Neural cell (in vitro differentiated cells): ENCODE measurements around the gene TBC1D24. TPM values are rescaled to one million over a fixed set of nuclear protein-coding genes. Genes with fewer than 3 reads are reported as not detected.

Source experiments
- H2AFZ ChIP-seq: fragments of 200-600, 300-800 bp; sonication (generic), shearing (Covaris generic); 2 replicates; pipeline ENCODE4 v1.6.0; 2014; ENCODE audit warnings: low read depth, mild to moderate bottlenecking, antibody characterized with exemption, low read length, moderate library complexity
- H3F3A ChIP-seq: fragments of 200-600 bp; shearing (Covaris generic); 2 replicates; pipeline ENCODE4 v1.6.1; 2016; ENCODE audit warnings: mild to moderate bottlenecking, moderate library complexity, mixed read lengths, antibody characterized with exemption, low read length; ENCODE audit not compliant: insufficient read depth, poor library complexity, severe bottlenecking
- H3K27ac ChIP-seq: fragments of 200-600, 300-800 bp; sonication (generic), shearing (Covaris generic); 2 replicates; pipeline ENCODE4 v1.5.1; 2014; ENCODE audit warnings: mild to moderate bottlenecking, low read length, moderate library complexity
- H3K27me3 ChIP-seq: fragments of 300-800, 200-600 bp; sonication (generic), shearing (Covaris generic); 2 replicates; pipeline ENCODE4 v1.6.0; 2014; ENCODE audit warnings: mild to moderate bottlenecking, low read depth, low read length, moderate library complexity; ENCODE audit not compliant: insufficient read depth
- H3K36me3 ChIP-seq: fragments of 300-800, 200-600 bp; sonication (generic), shearing (Covaris generic); 2 replicates; pipeline ENCODE4 v1.5.1; 2014; ENCODE audit warnings: mild to moderate bottlenecking, antibody characterized with exemption, low read length, moderate library complexity; ENCODE audit not compliant: insufficient read depth
- H3K4me2 ChIP-seq: fragments of 300-800, 200-600 bp; sonication (generic), shearing (Covaris generic); 2 replicates; pipeline ENCODE4 v1.6.0; 2014; ENCODE audit warnings: mild to moderate bottlenecking, low read length
- H3K4me3 ChIP-seq: fragments of 300-800, 200-600 bp; sonication (generic), shearing (Covaris generic); 2 replicates; pipeline ENCODE4 v1.5.1; 2014; ENCODE audit warnings: mild to moderate bottlenecking, low read length, moderate library complexity
- H3K79me2 ChIP-seq: fragments of 200-600 bp; shearing (Covaris generic); replicated peaks from 2 replicates; pipeline ENCODE4 v1.6.0; 2014; ENCODE audit warnings: mild to moderate bottlenecking, low read length, moderate library complexity; ENCODE audit not compliant: insufficient read depth
- H3K9ac ChIP-seq: fragments of 300-800, 200-600 bp; sonication (generic), shearing (Covaris generic); 2 replicates; pipeline ENCODE4 v1.6.1; 2016; ENCODE audit warnings: mild to moderate bottlenecking, low read length, mixed read lengths
- H3K9me2 ChIP-seq: fragments of 200-600 bp; shearing (Covaris generic); 2 replicates; pipeline ENCODE4 v1.6.1; 2016; ENCODE audit warnings: mild to moderate bottlenecking, low read length, mixed read lengths; ENCODE audit not compliant: insufficient read depth
- H3K9me3 ChIP-seq: fragments of 200-600, 300-800 bp; sonication (generic), shearing (Covaris generic); 2 replicates; pipeline ENCODE4 v1.6.1; 2016; ENCODE audit warnings: mild to moderate bottlenecking, mixed run types, low read length, moderate library complexity, mixed read lengths
- H4K20me1 ChIP-seq: fragments of 200-600 bp; shearing (Covaris generic); 2 replicates; pipeline ENCODE4 v1.6.1; 2016; ENCODE audit warnings: mild to moderate bottlenecking, mixed run types; ENCODE audit not compliant: insufficient read depth
- CTCF ChIP-seq: fragments of 450-650 bp; IDR thresholded peaks from 2 replicates; pipeline ENCODE4 v1.5.1; 2014; ENCODE audit warnings: antibody characterized with exemption, mild to moderate bottlenecking, moderate library complexity; ENCODE audit not compliant: poor library complexity, severe bottlenecking
- EP300 ChIP-seq: fragments of 450-650 bp; conservative IDR thresholded peaks from 2 replicates; pipeline ENCODE4 v1.6.1; 2014; ENCODE audit warnings: antibody characterized with exemption, mild to moderate bottlenecking, moderate library complexity; ENCODE audit not compliant: poor library complexity, severe bottlenecking
- EZH2 ChIP-seq: fragments of 200-600, 300-800 bp; shearing (Covaris generic), sonication (generic); IDR thresholded peaks from 2 replicates; pipeline ENCODE4 v1.6.1; 2014; ENCODE audit warnings: antibody characterized with exemption, low read length, borderline replicate concordance, mild to moderate bottlenecking; ENCODE audit not compliant: insufficient read depth, poor library complexity, severe bottlenecking
- MXI1 ChIP-seq: fragments of 450-650 bp; conservative IDR thresholded peaks from 2 replicates; pipeline ENCODE4 v1.6.1; 2014; ENCODE audit warnings: antibody characterized with exemption, mild to moderate bottlenecking; ENCODE audit not compliant: poor library complexity, severe bottlenecking
- POLR2AphosphoS5 ChIP-seq: IDR thresholded peaks from 2 replicates; pipeline ENCODE4 v1.6.1; 2012
- RAD21 ChIP-seq: fragments of 450-650 bp; conservative IDR thresholded peaks from 2 replicates; pipeline ENCODE4 v1.6.1; 2014; ENCODE audit warnings: antibody characterized with exemption, mild to moderate bottlenecking, moderate library complexity
- REST ChIP-seq: IDR thresholded peaks from 2 replicates; pipeline ENCODE4 v1.6.1; 2012; ENCODE audit warnings: borderline replicate concordance
- SMC3 ChIP-seq: fragments of 450-650 bp; conservative IDR thresholded peaks from 2 replicates; pipeline ENCODE4 v1.6.1; 2014; ENCODE audit warnings: antibody characterized with exemption, mild to moderate bottlenecking, moderate library complexity; ENCODE audit not compliant: poor library complexity
- TAF1 ChIP-seq: IDR thresholded peaks from 2 replicates; pipeline ENCODE4 v1.6.1; 2012; ENCODE audit warnings: low read depth
- polyA plus RNA-seq: library from polyadenylated mRNA; depleted of rRNA; stranded (reverse); fragments of >200 nt; gene quantifications from 2 replicates; pipeline ENCODE4 v1.2.3, GENCODE V29; 2014

TBC1D24 gene
- polyA plus RNA-seq, 1 donor from 2014 or later: 27.1 TPM

- Histone ChIP-seq H4K20me1 (no peaks in the 10 kb centered on the region), H3K36me3 (no peaks in the 10 kb centered on the region), H3K79me2 (no peaks in the 10 kb centered on the region), H3K9me3 (no peaks in the 10 kb centered on the region), H3K9ac (no peak overlapping the region), H3K27me3 (no peaks in the 10 kb centered on the region), H3K4me3 (no peak overlapping the region), H3K27ac (no peak overlapping the region), H3F3A (no peaks in the 10 kb centered on the region), H3K4me2 (no peak overlapping the region), H3K9me2 (no peaks in the 10 kb centered on the region), H2AFZ (no peak overlapping the region)
- TF ChIP-seq POLR2AphosphoS5 (no peak), TAF1 (no peak), CTCF (no peak), SMC3 (no peak), EZH2 (no peak), EP300 (no peak), REST (no peak), MXI1 (no peak), RAD21 (no peak)
Observed at GRCh38 chr16:2497695-2498484, 23.0 kb downstream of the TBC1D24 start.

GRCh38 chr16:2498531-2499253 lies 23.8 kb downstream of the TBC1D24 start:
- Histone ChIP-seq H3K27ac (no peak overlapping the region), H3K36me3 (no peaks in the 10 kb centered on the region), H3F3A (no peaks in the 10 kb centered on the region), H3K9me2 (no peaks in the 10 kb centered on the region), H3K9ac (no peak overlapping the region), H2AFZ (no peak overlapping the region), H3K27me3 (no peaks in the 10 kb centered on the region), H3K4me3 (no peak overlapping the region), H4K20me1 (no peaks in the 10 kb centered on the region), H3K4me2 (no peak overlapping the region), H3K9me3 (no peaks in the 10 kb centered on the region), H3K79me2 (no peaks in the 10 kb centered on the region)
- TF ChIP-seq EZH2 (no peak), EP300 (no peak), TAF1 (no peak), REST (no peak)
